Uterus (tissue), 4 donors: Measurements from ENCODE around the gene EIF6. TPM values are rescaled to one million over a fixed set of nuclear protein-coding genes. Genes with fewer than 3 reads are reported as not detected.

Experiments used
- DNase-seq, 2 donors: peaks; one replicate each; pipeline ENCODE4 v3.0.0-alpha.2; 2019 to 2020
- H3K27ac ChIP-seq, 2 donors: fragments of 200-600 bp; sonication (generic); 1 replicate in 1 of 2; 2 replicates in 1 of 2; pipeline ENCODE4 v1.5.1; 2016 to 2018
- H3K27me3 ChIP-seq, 2 donors: fragments of 200-600 bp; sonication (generic); one replicate each; pipeline ENCODE4 v1.5.1; 2018 to 2019; ENCODE audit warnings: control low read depth in 1 of 2
- H3K36me3 ChIP-seq, 2 donors: fragments of 200-600 bp; sonication (generic); one replicate each; pipeline ENCODE4 v1.5.1; 2019; ENCODE audit warnings: control low read depth in 1 of 2
- H3K4me1 ChIP-seq, 2 donors: fragments of 200-600 bp; sonication (generic); one replicate each; pipeline ENCODE4 v1.5.1; 2018 to 2019; ENCODE audit warnings: control low read depth in 1 of 2
- H3K4me3 ChIP-seq, 2 donors: fragments of 200-600 bp; sonication (generic); 1 replicate in 1 of 2; 2 replicates in 1 of 2; pipeline ENCODE4 v1.5.1; 2018 to 2019; ENCODE audit warnings: mild to moderate bottlenecking in 1 of 2
- H3K9me3 ChIP-seq, 2 donors: fragments of 200-600 bp; sonication (generic); one replicate each; pipeline ENCODE4 v1.5.1; 2019; ENCODE audit warnings: control low read depth in 1 of 2
- CTCF ChIP-seq, 4 experiments: fragments of 200-600 bp in 2 of 4; fragments of 450-650 bp in 2 of 4; sonication (generic) in 2 of 4; IDR thresholded peaks; one replicate each; pipeline ENCODE4 v1.5.1; 2016 to 2019; ENCODE audit warnings: antibody characterized with exemption in 4 of 4, mild to moderate bottlenecking in 2 of 4, moderate library complexity in 1 of 4
- POLR2A ChIP-seq, 2 donors: fragments of 450-650 bp; IDR thresholded peaks; one replicate each; pipeline ENCODE4 v1.6.1; 2016; ENCODE audit warnings: antibody characterized with exemption in 2 of 2, mild to moderate bottlenecking in 1 of 2, moderate library complexity in 1 of 2
- intact Hi-C: fragments of 100-400 bp; cut with DNase I; formaldehyde crosslinking; loops from one replicate; pipeline ENCODE4 v1.15.1; 2023; ENCODE audit warnings: low total_unique reads
- total RNA-seq, 4 donors: library from RNA; depleted of rRNA in 3 of 4; stranded (reverse); fragments of >200 nt in 3 of 4; gene quantifications; one replicate each; pipeline versions ENCODE4 v1.1.0 to v1.2.4, GENCODE V29; 2014 to 2023
- donor health status: DM: yes; HTN: yes; CAD: no.

The EIF6 gene
- total RNA-seq, 4 donors from 2014 or later = 33.8 to 80.9 (median 66.8) TPM

GRCh38 chr20:35311822-35312221, 27.2 kb upstream of the EIF6 start:
- TF ChIP-seq CTCF (IDR thresholded peaks at IDR 0.05) (no peak), POLR2A (IDR thresholded peaks at IDR 0.05) (no peak)
- DNase-seq = no peak
- no peak overlapping the region for H3K4me3 ChIP-seq
- no peaks in the 10 kb centered on the region for H3K36me3 ChIP-seq
- intact Hi-C loops = no loop called here
- no peak overlapping the region for H3K27ac ChIP-seq
- H3K27me3 ChIP-seq = no peaks in the 10 kb centered on the region
- H3K9me3 ChIP-seq = no peaks in the 10 kb centered on the region
- peaks cover 0 to 3% of the 10 kb centered on the region in 2 donors for H3K4me1 ChIP-seq

- Histone ChIP-seq H3K4me1 (peaks cover 0 to 3% of the 10 kb centered on the region in 2 donors), H3K4me3 (no peak overlapping the region), H3K27me3 (no peaks in the 10 kb centered on the region), H3K27ac (no peak overlapping the region), H3K36me3 (no peaks in the 10 kb centered on the region), H3K9me3 (no peaks in the 10 kb centered on the region)
- intact Hi-C loops = no loop called here
- no peak for DNase-seq
- TF ChIP-seq CTCF (IDR thresholded peaks at IDR 0.05) = no peak
- no peak for TF ChIP-seq POLR2A (IDR thresholded peaks at IDR 0.05)
Measured at GRCh38 chr20:35311409-35311808, 26.8 kb upstream of the EIF6 start.

- intact Hi-C loops = no loop called here
- DNase-seq = no peak
- TF ChIP-seq CTCF (IDR thresholded peaks at IDR 0.05) = no peak
- no peak for TF ChIP-seq POLR2A (IDR thresholded peaks at IDR 0.05)
- H3K9me3 ChIP-seq = no peaks in the 10 kb centered on the region
- H3K36me3 ChIP-seq = no peaks in the 10 kb centered on the region
- no peaks in the 10 kb centered on the region for H3K27me3 ChIP-seq
- peak overlapping the region in 1 of 2 donors; percentile 15 for H3K27ac ChIP-seq
- no peak overlapping the region for H3K4me3 ChIP-seq
- peaks cover 0 to 3% of the 10 kb centered on the region in 2 donors for H3K4me1 ChIP-seq
Measured at GRCh38 chr20:35307666-35308653, 23.4 kb upstream of the EIF6 start.

- no peak for DNase-seq
- no peak for TF ChIP-seq POLR2A (IDR thresholded peaks at IDR 0.05)
- peak; percentile 34 to 55 (median 52) for TF ChIP-seq CTCF (IDR thresholded peaks at IDR 0.05)
- Histone ChIP-seq H3K27ac (no peak overlapping the region), H3K27me3 (no peaks in the 10 kb centered on the region), H3K36me3 (no peaks in the 10 kb centered on the region), H3K4me3 (no peak overlapping the region), H3K4me1 (peaks cover 0 to 3% of the 10 kb centered on the region in 2 donors), H3K9me3 (no peaks in the 10 kb centered on the region)
- intact Hi-C loops = no loop called here
Measured at GRCh38 chr20:35306931-35307517, 22.5 kb upstream of the EIF6 start.
